ENCODE data around the gene STK38. TPM values are rescaled to one million over a fixed set of nuclear protein-coding genes. Genes with fewer than 3 reads are reported as not detected.

STK38 gene
- total RNA-seq, 1 donor from 2014 or later = 26.8 TPM

DNA sequence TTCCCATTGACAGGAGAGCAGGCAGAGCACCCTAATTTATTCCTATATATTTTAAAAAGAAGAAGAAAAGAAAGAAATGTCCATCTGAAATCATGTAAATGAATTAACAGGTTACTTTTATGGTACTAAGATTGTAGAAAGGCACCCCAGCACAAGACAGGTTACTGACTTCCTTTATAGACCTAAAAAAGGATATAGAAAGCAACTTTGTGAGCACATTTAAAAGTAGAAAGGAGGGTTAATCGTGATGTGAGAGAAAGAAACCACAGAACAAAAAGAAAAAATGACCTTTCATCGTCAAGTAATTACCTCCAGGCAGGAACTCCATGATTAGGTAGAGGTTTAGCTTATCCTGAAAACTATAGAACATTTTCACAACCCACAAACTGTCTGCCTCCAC lies 29.9 kb downstream of the STK38 start:
- H3K4me1 Mint-ChIP-seq = no peaks in the 10 kb centered on the region
- TF ChIP-seq, protein P1, sequence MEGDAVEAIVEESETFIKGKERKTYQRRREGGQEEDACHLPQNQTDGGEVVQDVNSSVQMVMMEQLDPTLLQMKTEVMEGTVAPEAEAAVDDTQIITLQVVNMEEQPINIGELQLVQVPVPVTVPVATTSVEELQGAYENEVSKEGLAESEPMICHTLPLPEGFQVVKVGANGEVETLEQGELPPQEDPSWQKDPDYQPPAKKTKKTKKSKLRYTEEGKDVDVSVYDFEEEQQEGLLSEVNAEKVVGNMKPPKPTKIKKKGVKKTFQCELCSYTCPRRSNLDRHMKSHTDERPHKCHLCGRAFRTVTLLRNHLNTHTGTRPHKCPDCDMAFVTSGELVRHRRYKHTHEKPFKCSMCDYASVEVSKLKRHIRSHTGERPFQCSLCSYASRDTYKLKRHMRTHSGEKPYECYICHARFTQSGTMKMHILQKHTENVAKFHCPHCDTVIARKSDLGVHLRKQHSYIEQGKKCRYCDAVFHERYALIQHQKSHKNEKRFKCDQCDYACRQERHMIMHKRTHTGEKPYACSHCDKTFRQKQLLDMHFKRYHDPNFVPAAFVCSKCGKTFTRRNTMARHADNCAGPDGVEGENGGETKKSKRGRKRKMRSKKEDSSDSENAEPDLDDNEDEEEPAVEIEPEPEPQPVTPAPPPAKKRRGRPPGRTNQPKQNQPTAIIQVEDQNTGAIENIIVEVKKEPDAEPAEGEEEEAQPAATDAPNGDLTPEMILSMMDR (conservative IDR thresholded peaks at IDR 0.05) = no peak
- H3K27ac Mint-ChIP-seq (ENCODE audit: unreplicated experiment) = no peak overlapping the region

DNA sequence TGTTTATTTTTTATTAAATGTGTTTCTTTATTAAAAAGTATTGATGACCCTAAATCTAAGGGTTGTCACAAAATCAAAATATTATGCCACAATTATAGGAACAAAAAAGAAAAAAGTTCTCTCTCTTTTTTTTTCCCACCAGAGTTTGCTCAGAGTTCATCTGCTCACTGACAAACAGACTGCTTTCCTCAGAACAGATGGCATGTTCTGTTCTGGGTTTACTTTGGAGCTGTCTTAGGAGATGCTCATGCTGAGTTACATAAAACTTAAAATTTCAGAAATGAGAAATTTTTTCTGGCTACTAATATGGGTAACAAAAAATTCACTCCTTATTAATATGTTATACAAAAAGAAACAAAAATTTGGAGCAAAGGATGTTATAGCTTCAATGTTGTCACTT lies 30.3 kb downstream of the STK38 start:
- Mint-ChIP-seq H3K27ac (ENCODE audit: unreplicated experiment) (no peak overlapping the region), H3K36me3 (ENCODE audit: low read depth) (peaks cover 9% of the 10 kb centered on the region), H3K4me1 (no peaks in the 10 kb centered on the region), H3K27me3 (ENCODE audit: low read depth) (no peaks in the 10 kb centered on the region), H3K4me3 (no peak overlapping the region), H3K9me3 (no peaks in the 10 kb centered on the region)
- DNase-seq (ENCODE audit: low read depth, low spot score) = no peak
- TF ChIP-seq, protein P1 (conservative IDR thresholded peaks at IDR 0.05) = no peak

More for the DNA sequence above, 29.9 kb downstream of the STK38 start:
- H3K27me3 Mint-ChIP-seq (ENCODE audit: low read depth) = no peaks in the 10 kb centered on the region
- no peaks in the 10 kb centered on the region for H3K9me3 Mint-ChIP-seq
- no peak overlapping the region for H3K4me3 Mint-ChIP-seq
- peaks cover 6% of the 10 kb centered on the region for H3K36me3 Mint-ChIP-seq (ENCODE audit: low read depth)
- no peak for DNase-seq (ENCODE audit: low read depth, low spot score)

DNA sequence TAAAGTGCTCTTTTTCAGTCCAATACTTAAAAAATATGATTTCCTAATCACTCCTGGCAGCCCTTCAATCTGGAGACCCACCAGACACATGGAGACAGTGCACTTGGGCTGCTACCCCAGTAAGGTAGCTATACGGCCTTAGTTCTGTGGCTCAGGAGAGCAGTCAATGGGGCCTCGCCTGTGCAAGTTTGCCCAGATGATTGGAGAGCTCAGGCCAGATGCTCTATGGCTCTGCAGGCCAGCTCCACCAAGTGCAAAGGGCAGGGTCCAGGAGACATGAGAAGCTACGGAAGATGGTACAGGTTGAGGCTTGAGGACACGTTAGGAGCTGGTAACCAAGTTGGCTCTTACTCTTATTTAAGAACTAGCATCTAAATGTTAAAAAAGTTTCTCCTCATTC lies 30.7 kb downstream of the STK38 start:
- Mint-ChIP-seq H3K27me3 (ENCODE audit: low read depth) (no peaks in the 10 kb centered on the region), H3K9me3 (no peaks in the 10 kb centered on the region), H3K4me1 (no peaks in the 10 kb centered on the region), H3K4me3 (no peak overlapping the region), H3K36me3 (ENCODE audit: low read depth) (peaks cover 9% of the 10 kb centered on the region), H3K27ac (ENCODE audit: unreplicated experiment) (no peak overlapping the region)
- DNase-seq (ENCODE audit: low read depth, low spot score) = no peak
- TF ChIP-seq, protein P1 (conservative IDR thresholded peaks at IDR 0.05) = no peak

DNA sequence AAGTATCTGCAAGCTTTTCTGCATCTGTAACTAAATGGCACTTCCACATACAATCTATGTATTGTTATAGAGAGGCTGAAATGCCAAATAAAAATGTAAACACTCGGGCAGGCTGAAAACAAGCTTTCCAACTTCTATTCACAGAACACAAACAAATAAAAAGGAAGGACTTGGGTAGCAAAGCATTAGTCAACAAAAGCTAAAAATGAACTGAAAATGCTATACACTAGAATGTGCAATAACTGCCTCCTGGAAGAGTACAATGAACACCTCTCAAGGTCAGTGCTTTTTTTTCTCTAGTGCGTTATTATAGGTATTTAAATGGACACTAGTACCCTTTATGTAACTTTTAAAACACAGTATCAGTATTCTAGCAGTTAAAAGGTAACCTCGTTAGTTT lies 31.4 kb downstream of the STK38 start:
- no peaks in the 10 kb centered on the region for H3K4me1 Mint-ChIP-seq
- no peak overlapping the region for H3K4me3 Mint-ChIP-seq
- TF ChIP-seq, protein P1 (conservative IDR thresholded peaks at IDR 0.05) = no peak
- no peaks in the 10 kb centered on the region for H3K27me3 Mint-ChIP-seq (ENCODE audit: low read depth)
- no peak for DNase-seq (ENCODE audit: low read depth, low spot score)
- no peaks in the 10 kb centered on the region for H3K9me3 Mint-ChIP-seq
- H3K36me3 Mint-ChIP-seq (ENCODE audit: low read depth) = peaks cover 11% of the 10 kb centered on the region
- H3K27ac Mint-ChIP-seq (ENCODE audit: unreplicated experiment) = no peak overlapping the region

DNA sequence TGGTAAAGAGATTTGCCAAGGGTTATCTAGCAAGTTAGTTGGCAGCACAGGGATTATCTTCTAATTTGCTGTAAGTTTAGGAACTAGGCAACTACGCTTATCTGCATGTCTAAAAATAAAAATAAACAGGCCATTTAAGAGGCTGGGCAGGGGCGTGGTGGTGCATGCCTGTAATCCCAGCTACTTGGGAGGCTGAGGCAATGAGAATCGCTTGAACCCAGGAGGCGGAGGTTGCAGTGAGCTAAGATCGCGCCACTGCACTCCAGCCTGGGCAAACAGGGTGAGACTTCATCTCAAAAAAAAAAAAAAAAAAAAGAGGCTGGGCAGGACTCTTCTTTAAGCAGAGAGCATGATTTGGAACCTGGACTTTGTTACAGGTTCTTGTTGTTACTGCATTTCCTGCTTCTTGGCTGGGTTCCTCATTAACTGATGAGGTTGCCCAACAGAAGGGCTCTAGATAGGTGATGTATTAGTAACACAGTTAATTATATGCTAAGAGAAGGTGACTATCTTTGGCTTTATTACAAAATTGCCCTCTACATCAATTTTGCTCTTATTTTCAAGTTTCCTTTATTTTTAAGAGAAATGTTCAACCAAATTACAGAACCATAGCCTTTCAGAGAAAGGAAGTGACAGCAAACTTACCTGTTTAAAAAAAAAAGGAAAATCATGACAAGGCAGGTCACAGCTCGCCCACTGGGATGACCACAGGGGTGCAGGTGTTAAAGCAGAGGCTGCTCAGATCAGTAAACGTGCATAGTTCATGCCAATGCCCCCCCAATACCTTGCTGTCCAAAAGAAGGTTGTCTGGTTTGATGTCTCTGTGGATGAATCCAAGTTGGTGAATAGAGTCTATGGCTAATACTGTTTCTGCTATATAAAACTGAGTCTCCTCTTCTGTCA lies 32.5 kb downstream of the STK38 start:
- DNase-seq (ENCODE audit: low read depth, low spot score) = no peak
- no peaks in the 10 kb centered on the region for H3K9me3 Mint-ChIP-seq
- no peaks in the 10 kb centered on the region for H3K27me3 Mint-ChIP-seq (ENCODE audit: low read depth)
- H3K4me3 Mint-ChIP-seq = no peak overlapping the region
- TF ChIP-seq, protein P1 (conservative IDR thresholded peaks at IDR 0.05) = no peak
- peaks cover 18% of the 10 kb centered on the region for H3K36me3 Mint-ChIP-seq (ENCODE audit: low read depth)
- no peak overlapping the region for H3K27ac Mint-ChIP-seq (ENCODE audit: unreplicated experiment)
- H3K4me1 Mint-ChIP-seq = no peaks in the 10 kb centered on the region
